Measurements from ENCODE around the gene ZSCAN9. TPM values are rescaled to one million over a fixed set of nuclear protein-coding genes. Genes with fewer than 3 reads are reported as not detected.

Gene ZSCAN9
- total RNA-seq, 1 experiment from 2014 or later: 13.9 TPM

DNA sequence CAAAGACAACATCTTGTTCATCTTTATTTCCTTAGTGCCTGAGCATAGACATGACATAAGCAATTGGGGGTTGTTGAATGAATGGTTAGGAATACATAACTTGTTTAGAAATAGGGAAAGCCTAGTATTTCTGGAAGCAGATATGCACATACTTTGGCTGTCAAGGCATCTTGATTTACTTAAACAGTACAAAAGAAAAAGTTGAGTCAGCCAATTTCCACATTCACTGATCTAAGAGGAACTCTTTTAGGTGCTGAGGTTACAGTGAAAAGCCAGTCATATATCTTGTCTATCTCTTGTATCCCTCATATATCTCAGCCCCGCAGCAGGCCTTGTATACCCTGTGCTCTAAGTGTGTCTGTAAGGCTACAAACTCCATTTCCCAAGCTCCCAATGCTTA, 15.4 kb downstream of the ZSCAN9 start:
- H3K27me3 ChIP-seq (replicated peaks; ENCODE audit: control insufficient read depth, insufficient read depth, low read length): no peaks in the 10 kb centered on the region
- H3K27me3 Mint-ChIP-seq (ENCODE audit: insufficient read depth, unreplicated experiment): no peaks in the 10 kb centered on the region
- H3K4me1 Mint-ChIP-seq (ENCODE audit: low read depth, unreplicated experiment): no peaks in the 10 kb centered on the region
- no peaks in the 10 kb centered on the region for H3K9me3 ChIP-seq
- no peaks in the 10 kb centered on the region for H3K36me3 ChIP-seq (ENCODE audit: control insufficient read depth, insufficient read depth, low read length)
- no peak overlapping the region for H3K27ac Mint-ChIP-seq (ENCODE audit: unreplicated experiment)
- no peaks in the 10 kb centered on the region for H3K4me1 ChIP-seq
- ChIA-PET CTCF (no interaction called here), POLR2A (no interaction called here)
- no TSS peak for BruUV-seq (replicated peaks)
- no peaks in the 10 kb centered on the region for H3K36me3 Mint-ChIP-seq (ENCODE audit: insufficient read depth, unreplicated experiment)
- no peak overlapping the region for H3K4me3 Mint-ChIP-seq (ENCODE audit: unreplicated experiment)
- no peak overlapping the region for H3K4me3 ChIP-seq (ENCODE audit: low read depth, low read length)
- intact Hi-C loops (cut with micrococcal nuclease; ENCODE audit: unreplicated experiment): no loop called here
- TF ChIP-seq, protein P1, sequence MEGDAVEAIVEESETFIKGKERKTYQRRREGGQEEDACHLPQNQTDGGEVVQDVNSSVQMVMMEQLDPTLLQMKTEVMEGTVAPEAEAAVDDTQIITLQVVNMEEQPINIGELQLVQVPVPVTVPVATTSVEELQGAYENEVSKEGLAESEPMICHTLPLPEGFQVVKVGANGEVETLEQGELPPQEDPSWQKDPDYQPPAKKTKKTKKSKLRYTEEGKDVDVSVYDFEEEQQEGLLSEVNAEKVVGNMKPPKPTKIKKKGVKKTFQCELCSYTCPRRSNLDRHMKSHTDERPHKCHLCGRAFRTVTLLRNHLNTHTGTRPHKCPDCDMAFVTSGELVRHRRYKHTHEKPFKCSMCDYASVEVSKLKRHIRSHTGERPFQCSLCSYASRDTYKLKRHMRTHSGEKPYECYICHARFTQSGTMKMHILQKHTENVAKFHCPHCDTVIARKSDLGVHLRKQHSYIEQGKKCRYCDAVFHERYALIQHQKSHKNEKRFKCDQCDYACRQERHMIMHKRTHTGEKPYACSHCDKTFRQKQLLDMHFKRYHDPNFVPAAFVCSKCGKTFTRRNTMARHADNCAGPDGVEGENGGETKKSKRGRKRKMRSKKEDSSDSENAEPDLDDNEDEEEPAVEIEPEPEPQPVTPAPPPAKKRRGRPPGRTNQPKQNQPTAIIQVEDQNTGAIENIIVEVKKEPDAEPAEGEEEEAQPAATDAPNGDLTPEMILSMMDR (IDR thresholded peaks at IDR 0.05; ENCODE audit: insufficient read depth in 1 of 2, low read depth in 1 of 2, low read length in 1 of 2, severe bottlenecking in 1 of 2, unreplicated experiment in 1 of 2): no peak
- no peak for DNase-seq
- no peaks in the 10 kb centered on the region for H3K9me3 Mint-ChIP-seq (ENCODE audit: unreplicated experiment)

DNA sequence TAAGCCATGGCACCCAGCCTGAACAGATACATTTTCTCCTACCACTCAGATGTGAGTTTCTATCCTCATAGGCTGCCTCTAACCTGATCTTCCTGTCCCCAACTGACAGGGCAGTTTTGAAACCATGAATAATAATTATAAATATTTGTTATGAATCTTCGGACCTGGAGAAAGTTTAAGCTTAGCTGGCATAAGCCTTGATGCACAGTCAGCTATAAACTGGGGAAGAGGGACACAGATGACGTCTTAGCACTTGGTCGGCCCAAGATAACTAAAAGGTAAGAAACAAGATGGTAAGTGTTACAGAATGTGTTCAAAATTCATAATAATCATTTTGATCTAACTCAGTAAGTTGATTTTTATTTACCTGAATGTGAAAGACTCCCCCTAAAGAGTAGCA, 18.9 kb downstream of the ZSCAN9 start:
- Histone ChIP-seq H3K27me3 (replicated peaks; ENCODE audit: control insufficient read depth, insufficient read depth, low read length) (no peaks in the 10 kb centered on the region), H3K4me1 (no peaks in the 10 kb centered on the region), H3K4me3 (ENCODE audit: low read depth, low read length) (no peak overlapping the region), H3K9me3 (no peaks in the 10 kb centered on the region), H3K36me3 (ENCODE audit: control insufficient read depth, insufficient read depth, low read length) (no peaks in the 10 kb centered on the region)
- intact Hi-C loops (cut with micrococcal nuclease; ENCODE audit: unreplicated experiment): no loop called here
- Mint-ChIP-seq H3K9me3 (ENCODE audit: unreplicated experiment) (no peaks in the 10 kb centered on the region), H3K27ac (ENCODE audit: unreplicated experiment) (no peak overlapping the region), H3K36me3 (ENCODE audit: insufficient read depth, unreplicated experiment) (peaks cover 22% of the 10 kb centered on the region), H3K4me1 (ENCODE audit: low read depth, unreplicated experiment) (no peaks in the 10 kb centered on the region), H3K4me3 (ENCODE audit: unreplicated experiment) (no peak overlapping the region), H3K27me3 (ENCODE audit: insufficient read depth, unreplicated experiment) (no peaks in the 10 kb centered on the region)
- ChIA-PET CTCF (no interaction called here), POLR2A (no interaction called here)
- DNase-seq: no peak
- TF ChIP-seq, protein P1 (IDR thresholded peaks at IDR 0.05; ENCODE audit: insufficient read depth in 1 of 2, low read depth in 1 of 2, low read length in 1 of 2, severe bottlenecking in 1 of 2, unreplicated experiment in 1 of 2): no peak
- no TSS peak for BruUV-seq (replicated peaks)

DNA sequence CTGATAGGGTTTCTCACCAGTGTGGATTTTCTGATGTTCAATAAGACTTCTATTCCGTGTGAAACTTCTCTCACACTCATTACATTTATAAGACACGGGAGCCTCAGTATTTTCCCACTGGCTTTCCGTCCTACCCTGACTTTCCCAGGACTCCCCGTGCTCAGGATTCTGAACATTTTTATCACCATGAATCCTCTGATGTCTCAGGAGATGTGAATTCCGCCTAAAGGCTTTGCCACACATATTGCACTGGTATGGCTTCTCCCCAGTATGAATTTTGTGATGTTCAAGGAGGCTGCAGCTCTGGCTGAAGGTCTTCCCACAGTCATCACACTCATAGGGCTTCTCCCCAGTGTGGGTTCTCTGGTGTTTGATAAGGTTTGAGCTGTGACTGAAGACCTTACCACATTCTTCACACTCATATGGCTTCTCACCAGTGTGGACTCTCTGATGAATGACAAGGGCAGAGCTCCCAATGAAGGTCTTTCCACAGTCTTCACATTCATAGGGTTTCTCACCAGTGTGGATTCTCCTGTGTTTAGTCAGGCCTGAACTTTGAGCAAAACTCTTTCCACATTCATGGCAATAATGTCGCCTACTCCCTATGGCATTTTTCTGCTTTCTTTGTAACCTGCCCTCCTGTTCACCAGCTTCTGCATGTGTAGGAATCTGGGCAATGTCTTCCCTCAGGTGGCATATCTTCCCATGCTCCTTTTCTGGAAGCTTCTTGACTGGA, 20.3 kb downstream of the ZSCAN9 start:
- TF ChIP-seq, protein P1 (IDR thresholded peaks at IDR 0.05; ENCODE audit: insufficient read depth in 1 of 2, low read depth in 1 of 2, low read length in 1 of 2, severe bottlenecking in 1 of 2, unreplicated experiment in 1 of 2): no peak
- intact Hi-C loops (cut with micrococcal nuclease; ENCODE audit: unreplicated experiment): no loop called here

More for the DNA sequence above, 20.3 kb downstream of the ZSCAN9 start:
- Histone ChIP-seq H3K9me3 (no peaks in the 10 kb centered on the region), H3K4me1 (no peaks in the 10 kb centered on the region), H3K36me3 (ENCODE audit: control insufficient read depth, insufficient read depth, low read length) (no peaks in the 10 kb centered on the region), H3K4me3 (ENCODE audit: low read depth, low read length) (no peak overlapping the region), H3K27me3 (replicated peaks; ENCODE audit: control insufficient read depth, insufficient read depth, low read length) (no peaks in the 10 kb centered on the region)
- H3K36me3 Mint-ChIP-seq (ENCODE audit: insufficient read depth, unreplicated experiment): peaks cover 22% of the 10 kb centered on the region
- no peaks in the 10 kb centered on the region for H3K4me1 Mint-ChIP-seq (ENCODE audit: low read depth, unreplicated experiment)
- POLR2A ChIA-PET: no interaction called here
- H3K27me3 Mint-ChIP-seq (ENCODE audit: insufficient read depth, unreplicated experiment): no peaks in the 10 kb centered on the region
- BruUV-seq (replicated peaks): no TSS peak
- CTCF ChIA-PET: no interaction called here
- no peaks in the 10 kb centered on the region for H3K9me3 Mint-ChIP-seq (ENCODE audit: unreplicated experiment)
- no peak overlapping the region for H3K27ac Mint-ChIP-seq (ENCODE audit: unreplicated experiment)
- DNase-seq: no peak
- no peak overlapping the region for H3K4me3 Mint-ChIP-seq (ENCODE audit: unreplicated experiment)

All from Caco-2 (cell line).